HepG2 (cell line): Measurements from ENCODE around the gene EVI5. TPM values are rescaled to one million over a fixed set of nuclear protein-coding genes. Genes with fewer than 3 reads are reported as not detected.

ENCODE experiments used
- DNMT1 ChIP-seq: sonication (generic); formaldehyde crosslinking; IDR thresholded peaks from 2 replicates; pipeline ENCODE4 v1.5.1; 2020; ENCODE audit warnings: mild to moderate bottlenecking, missing genetic modification reagents
- IKZF5 ChIP-seq: IDR thresholded peaks from 2 replicates; pipeline ENCODE4 v1.6.1; 2018; ENCODE audit warnings: missing genetic modification reagents, mild to moderate bottlenecking, missing compliant biosample characterization
- SIX4 ChIP-seq: sonication (generic); formaldehyde crosslinking; IDR thresholded peaks from 2 replicates; pipeline ENCODE4 v1.4.0; 2020; ENCODE audit warnings: missing genetic modification reagents
- SMARCE1 ChIP-seq: fragments of 450-650 bp; IDR thresholded peaks from 2 replicates; pipeline ENCODE4 v1.6.1; 2017; ENCODE audit warnings: borderline replicate concordance
- SMYD3 ChIP-seq: sonication (generic); formaldehyde crosslinking; IDR thresholded peaks from 2 replicates; pipeline ENCODE4 v1.8.1; 2023; ENCODE audit warnings: mild to moderate bottlenecking, missing genetic modification reagents
- ZBTB10 ChIP-seq: sonication (generic); formaldehyde crosslinking; IDR thresholded peaks from 2 replicates; pipeline ENCODE4 v1.4.0; 2020; ENCODE audit warnings: missing genetic modification reagents, borderline replicate concordance
- ZBTB25 ChIP-seq: IDR thresholded peaks from 2 replicates; pipeline ENCODE4 v1.6.1; 2018; ENCODE audit warnings: missing genetic modification reagents
- ZFYVE20 ChIP-seq: sonication (generic); formaldehyde crosslinking; IDR thresholded peaks from 2 replicates; pipeline ENCODE4 v1.8.0; 2023; ENCODE audit warnings: low read depth, mild to moderate bottlenecking, moderate library complexity, missing genetic modification reagents, borderline replicate concordance
- ZNF230 ChIP-seq: sonication (generic); formaldehyde crosslinking; IDR thresholded peaks from 2 replicates; pipeline ENCODE4 v1.4.0; 2020; ENCODE audit warnings: mild to moderate bottlenecking, missing genetic modification reagents
- ZNF317 ChIP-seq: sonication (generic); formaldehyde crosslinking; IDR thresholded peaks from 2 replicates; pipeline ENCODE4 v1.5.0; 2020; ENCODE audit warnings: mild to moderate bottlenecking, missing genetic modification reagents
- ZNF556 ChIP-seq: sonication (generic); formaldehyde crosslinking; IDR thresholded peaks from 2 replicates; pipeline ENCODE4 v1.4.0; 2020; ENCODE audit warnings: mild to moderate bottlenecking, missing genetic modification reagents, borderline replicate concordance
- ZNF598 ChIP-seq: sonication (generic); formaldehyde crosslinking; IDR thresholded peaks from 2 replicates; pipeline ENCODE4 v1.5.1; 2020; ENCODE audit warnings: mild to moderate bottlenecking, missing genetic modification reagents, borderline replicate concordance
- ZNF639 ChIP-seq: conservative IDR thresholded peaks from 2 replicates; pipeline ENCODE4 v1.6.1; 2018; ENCODE audit warnings: missing genetic modification reagents
- ZNF773 ChIP-seq: sonication (generic); formaldehyde crosslinking; IDR thresholded peaks from 2 replicates; pipeline ENCODE4 v1.4.0; 2020; ENCODE audit warnings: missing genetic modification reagents, borderline replicate concordance
- polyA plus RNA-seq, 8 experiments: library from polyadenylated mRNA; depleted of rRNA in 3 of 8; stranded (reverse) in 7 of 8; unstranded in 1 of 8; fragments of >200 nt; fragmentation: Illumina TruSeq in 4 of 8; extraction: Trizol in 4 of 8; gene quantifications; 2 replicates each; pipeline versions ENCODE4 v1.2.1 to v1.2.3, GENCODE V29; 2011 to 2016; ENCODE audit warnings: low read depth in 4 of 8, missing spikeins in 1 of 8, mixed read lengths in 1 of 8; ENCODE audit not compliant: insufficient read depth in 1 of 8
- total RNA-seq, 5 experiments: library from RNA; depleted of rRNA; stranded (reverse); fragments of >200 nt; fragmentation: Illumina TruSeq; extraction: Trizol; gene quantifications; 2 replicates each; pipeline ENCODE4 v1.2.3, GENCODE V29; 2016; ENCODE audit warnings: low read depth in 1 of 5
- TF ChIP-seq, protein P1 (sequence below): sonication (generic); formaldehyde crosslinking; IDR thresholded peaks from 2 replicates; pipeline ENCODE4 v1.9.0; 2021; ENCODE audit warnings: missing genetic modification reagents, borderline replicate concordance
- TF ChIP-seq, protein P2 (sequence below): sonication (generic); formaldehyde crosslinking; IDR thresholded peaks from 2 replicates; pipeline ENCODE4 v1.5.1; 2020; ENCODE audit warnings: missing genetic modification reagents, mild to moderate bottlenecking, borderline replicate concordance

The EVI5 gene
- total and polyA plus RNA-seq, 2 of the 13 experiments (the other 11 are each of a cell fraction or from before 2014, with no cell fraction given), result 4.0 to 12.6 TPM

DNA sequence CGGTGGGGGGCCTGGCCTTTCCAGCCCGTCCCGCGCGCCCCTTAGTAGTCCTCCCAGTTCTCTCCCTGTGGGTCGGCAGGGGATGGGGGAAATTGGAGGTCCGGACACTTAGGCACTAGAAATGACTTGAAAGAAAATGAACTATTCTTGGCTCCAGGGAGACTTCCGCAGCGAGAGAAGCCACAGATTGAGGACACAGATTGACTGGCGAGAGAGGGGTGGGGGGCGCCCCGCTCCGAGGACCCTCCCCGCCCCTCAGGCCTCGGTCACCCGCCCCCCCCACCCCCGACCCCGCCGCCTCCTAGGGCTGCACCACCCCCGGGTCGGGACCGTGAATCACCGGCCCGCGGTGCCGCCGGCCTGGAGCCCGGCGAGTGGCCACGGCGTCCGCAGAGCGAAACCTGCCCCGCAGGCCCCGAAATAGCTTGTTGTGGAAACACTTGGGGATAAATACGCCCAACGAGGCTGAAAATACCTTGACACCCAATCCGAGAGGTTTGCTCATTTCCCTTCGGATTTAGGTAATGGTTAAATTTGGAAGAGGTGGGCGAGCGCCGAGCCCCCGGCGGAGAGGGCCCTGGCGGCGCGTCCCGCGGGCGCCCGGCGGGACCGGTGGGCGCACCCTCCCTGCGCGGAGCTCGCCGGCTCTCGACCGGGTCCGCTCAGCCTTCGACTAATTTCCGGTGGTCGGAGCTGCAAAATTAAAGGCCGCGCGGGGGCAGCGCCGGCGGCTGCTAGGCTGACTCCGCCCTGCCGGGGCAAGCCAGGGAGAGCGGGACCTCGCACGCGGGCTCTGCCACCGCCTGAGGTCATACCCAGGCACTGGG lies 298.4 kb downstream of the EVI5 start, which contains the start of gene GFI1 (continued):
- TF ChIP-seq ZNF639 (CRISPR knock-in tag) (peak; percentile 80; the same call in 1 of the 2 replicates), DNMT1 (CRISPR knock-in tag) (0 out of 2 replicates have a peak, but pooled peaks have one; percentile 24), ZBTB25 (CRISPR knock-in tag) (no peak), SMYD3 (CRISPR knock-in tag) (no peak), ZNF317 (CRISPR knock-in tag) (0 out of 2 replicates have a peak, but pooled peaks have one; percentile 37), ZFYVE20 (CRISPR knock-in tag) (no peak), ZNF230 (CRISPR knock-in tag) (no peak), ZNF598 (CRISPR knock-in tag) (no peak), ZBTB10 (CRISPR knock-in tag) (no peak), ZNF556 (no peak; the same call in 1 of the 2 replicates), SIX4 (CRISPR knock-in tag) (no peak; the same call in 1 of the 2 replicates), ZNF773 (CRISPR knock-in tag) (no peak), IKZF5 (CRISPR knock-in tag) (peak; percentile 72; the same call in 1 of the 2 replicates), SMARCE1 (no peak)
- TF ChIP-seq, protein P1, sequence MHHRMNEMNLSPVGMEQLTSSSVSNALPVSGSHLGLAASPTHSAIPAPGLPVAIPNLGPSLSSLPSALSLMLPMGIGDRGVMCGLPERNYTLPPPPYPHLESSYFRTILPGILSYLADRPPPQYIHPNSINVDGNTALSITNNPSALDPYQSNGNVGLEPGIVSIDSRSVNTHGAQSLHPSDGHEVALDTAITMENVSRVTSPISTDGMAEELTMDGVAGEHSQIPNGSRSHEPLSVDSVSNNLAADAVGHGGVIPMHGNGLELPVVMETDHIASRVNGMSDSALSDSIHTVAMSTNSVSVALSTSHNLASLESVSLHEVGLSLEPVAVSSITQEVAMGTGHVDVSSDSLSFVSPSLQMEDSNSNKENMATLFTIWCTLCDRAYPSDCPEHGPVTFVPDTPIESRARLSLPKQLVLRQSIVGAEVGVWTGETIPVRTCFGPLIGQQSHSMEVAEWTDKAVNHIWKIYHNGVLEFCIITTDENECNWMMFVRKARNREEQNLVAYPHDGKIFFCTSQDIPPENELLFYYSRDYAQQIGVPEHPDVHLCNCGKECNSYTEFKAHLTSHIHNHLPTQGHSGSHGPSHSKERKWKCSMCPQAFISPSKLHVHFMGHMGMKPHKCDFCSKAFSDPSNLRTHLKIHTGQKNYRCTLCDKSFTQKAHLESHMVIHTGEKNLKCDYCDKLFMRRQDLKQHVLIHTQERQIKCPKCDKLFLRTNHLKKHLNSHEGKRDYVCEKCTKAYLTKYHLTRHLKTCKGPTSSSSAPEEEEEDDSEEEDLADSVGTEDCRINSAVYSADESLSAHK, result no peak
- TF ChIP-seq, protein P2, sequence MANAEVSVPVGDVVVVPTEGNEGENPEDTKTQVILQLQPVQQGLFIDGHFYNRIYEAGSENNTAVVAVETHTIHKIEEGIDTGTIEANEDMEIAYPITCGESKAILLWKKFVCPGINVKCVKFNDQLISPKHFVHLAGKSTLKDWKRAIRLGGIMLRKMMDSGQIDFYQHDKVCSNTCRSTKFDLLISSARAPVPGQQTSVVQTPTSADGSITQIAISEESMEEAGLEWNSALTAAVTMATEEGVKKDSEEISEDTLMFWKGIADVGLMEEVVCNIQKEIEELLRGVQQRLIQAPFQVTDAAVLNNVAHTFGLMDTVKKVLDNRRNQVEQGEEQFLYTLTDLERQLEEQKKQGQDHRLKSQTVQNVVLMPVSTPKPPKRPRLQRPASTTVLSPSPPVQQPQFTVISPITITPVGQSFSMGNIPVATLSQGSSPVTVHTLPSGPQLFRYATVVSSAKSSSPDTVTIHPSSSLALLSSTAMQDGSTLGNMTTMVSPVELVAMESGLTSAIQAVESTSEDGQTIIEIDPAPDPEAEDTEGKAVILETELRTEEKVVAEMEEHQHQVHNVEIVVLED (CRISPR knock-in tag), result no peak
